Stimulated activated CD8-positive, alpha-beta memory T cell treated with anti-CD3 and anti-CD28 coated beads, Interleukin-7, amount 100 ng/mL, for 24 hours (primary cell): ENCODE measurements around the gene CHRNA4.
"Not testable (repeated sequence)": the region's sequence is repeated elsewhere in the genome, so short reads cannot be mapped to it uniquely, and the experiment has no call there.

Experiments used
- DNase-seq: peaks from one replicate; pipeline ENCODE4 v3.0.0-alpha.2; 2020; ENCODE audit warnings: low read depth

CHRNA4 gene

DNA sequence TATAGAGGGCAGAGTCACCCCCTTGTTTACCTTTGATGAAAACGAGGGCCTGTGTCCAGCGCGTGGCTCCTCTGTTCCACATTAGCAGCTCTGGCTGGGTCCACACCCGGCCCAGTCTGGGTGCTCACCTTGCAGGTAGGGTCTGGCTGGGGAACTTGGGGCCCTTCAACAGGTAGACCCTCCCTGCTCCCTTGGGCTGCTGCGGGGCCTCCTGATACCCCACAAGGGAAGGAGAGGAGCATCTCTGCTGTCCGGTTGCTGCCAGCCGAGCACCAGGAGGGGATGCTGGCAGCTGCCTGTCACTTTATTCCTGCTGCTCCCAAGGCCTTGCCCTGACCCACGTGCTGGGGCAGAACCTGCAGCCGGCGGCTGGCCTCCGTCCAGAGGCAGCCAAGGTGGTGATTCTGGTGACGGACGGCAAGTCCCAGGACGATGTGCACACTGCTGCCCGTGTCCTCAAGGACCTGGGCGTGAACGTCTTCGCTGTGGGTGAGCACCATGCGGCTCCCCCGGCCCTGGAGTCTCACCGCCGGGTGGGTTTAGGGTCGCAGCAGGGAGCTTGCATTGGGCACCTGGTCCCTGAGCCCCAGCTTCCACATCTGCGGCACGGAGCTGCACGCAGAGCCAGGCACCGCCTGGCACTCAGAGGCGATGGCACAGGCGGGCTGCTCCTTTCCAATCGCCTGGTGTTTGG, 52.8 kb downstream of the CHRNA4 start:
- DNase-seq: no peak

GRCh38 chr20:63307538-63308217, 53.5 kb downstream of the CHRNA4 start:
- DNase-seq: no peak

DNA sequence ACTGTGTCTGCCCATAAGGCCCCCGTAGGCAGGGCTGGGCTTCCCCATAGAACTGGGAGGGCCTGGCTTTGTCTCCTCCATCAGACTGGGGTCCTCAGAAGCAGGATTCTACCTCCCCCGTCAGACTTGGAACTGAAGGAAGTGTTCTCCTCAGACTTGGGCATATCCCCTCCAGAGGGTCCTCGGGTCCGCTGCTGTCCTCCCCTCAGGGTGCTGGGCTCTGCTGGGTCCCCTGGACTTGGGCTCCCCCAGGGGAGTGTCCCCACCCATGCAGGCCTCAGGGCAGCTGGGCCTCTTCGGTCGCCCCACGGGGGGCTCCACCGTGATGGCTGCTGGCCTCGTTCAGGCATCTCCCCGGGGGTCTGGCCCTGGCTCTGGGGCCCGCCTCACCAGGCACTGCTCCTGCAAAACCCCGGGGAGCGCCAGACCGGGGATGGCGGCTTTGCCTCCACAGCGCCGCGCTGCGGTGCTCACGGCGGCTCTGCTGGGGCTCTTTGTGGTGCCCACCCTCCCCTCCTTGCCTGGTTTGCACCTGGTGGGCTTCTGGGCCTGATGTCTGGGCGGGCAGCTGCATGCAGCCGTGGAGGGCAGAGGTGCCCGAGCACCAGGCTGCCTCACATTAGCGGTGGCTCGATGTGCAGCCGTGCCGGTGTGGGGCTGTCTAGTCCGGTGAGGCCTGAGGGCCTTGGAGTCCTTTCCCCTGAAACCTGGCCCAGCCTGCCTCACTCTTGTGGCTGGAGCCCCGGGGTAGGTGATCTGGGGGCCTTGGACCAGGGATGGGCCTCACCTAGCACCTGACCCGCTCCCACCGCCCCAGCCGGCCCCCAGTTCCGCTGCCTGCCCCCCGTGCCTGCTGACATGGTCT, 54.2 kb downstream of the CHRNA4 start:
- DNase-seq: no peak

- DNase-seq: not testable (repeated sequence)
These were observed 55.0 kb downstream of the CHRNA4 start for GRCh38 chr20:63305933-63306672.

DNA sequence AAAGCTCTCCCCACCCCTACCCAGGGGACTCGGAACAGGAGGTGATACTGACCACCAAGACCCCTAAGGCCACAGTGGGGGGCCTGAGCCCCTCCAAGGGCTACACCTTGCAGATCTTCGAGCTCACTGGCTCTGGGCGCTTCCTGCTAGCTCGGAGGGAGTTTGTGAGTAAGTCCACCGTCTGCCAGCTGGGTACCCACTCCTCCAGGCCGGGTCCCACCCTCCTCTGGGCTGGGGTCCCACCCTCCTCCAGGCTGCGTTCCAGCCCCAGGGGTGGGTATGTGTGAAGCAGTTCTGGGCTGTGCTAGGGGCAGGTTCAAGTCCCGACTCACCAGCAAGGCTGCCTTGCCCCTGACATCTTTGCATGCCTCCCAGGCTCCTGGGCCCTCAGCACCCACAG, 55.8 kb downstream of the CHRNA4 start:
- DNase-seq: no peak

DNA sequence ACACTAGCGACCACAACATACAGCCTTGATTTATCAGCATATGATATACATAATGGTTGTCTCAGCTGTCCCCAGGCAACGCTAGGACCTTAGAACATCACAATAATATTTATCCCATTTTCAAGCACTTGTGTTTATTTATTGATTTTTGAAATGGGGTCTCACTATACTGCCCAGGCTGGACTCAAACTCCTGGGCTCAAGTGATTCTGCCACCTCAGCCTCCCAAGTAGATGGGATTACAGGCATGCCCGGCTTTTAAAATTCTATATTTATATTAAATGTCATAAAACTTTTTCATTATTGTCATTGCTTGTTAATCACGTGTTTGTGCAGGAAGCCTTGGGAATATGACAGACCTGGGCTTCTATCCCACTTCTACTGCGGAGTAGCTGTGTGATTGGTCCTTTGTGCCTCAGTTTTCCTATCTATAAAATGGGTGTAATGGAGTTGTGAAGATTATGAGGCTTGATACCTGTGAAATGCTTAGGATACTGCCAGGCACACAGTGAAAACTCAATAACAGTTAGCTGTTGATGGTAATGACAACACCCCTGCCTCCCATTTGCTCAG, 58.0 kb downstream of the CHRNA4 start:
- no peak for DNase-seq

GRCh38 chr20:63301671-63302070, 59.5 kb downstream of the CHRNA4 start:
- DNase-seq: no peak

- no peak for DNase-seq
These were observed 62.3 kb downstream of the CHRNA4 start for GRCh38 chr20:63298731-63299312.

DNA sequence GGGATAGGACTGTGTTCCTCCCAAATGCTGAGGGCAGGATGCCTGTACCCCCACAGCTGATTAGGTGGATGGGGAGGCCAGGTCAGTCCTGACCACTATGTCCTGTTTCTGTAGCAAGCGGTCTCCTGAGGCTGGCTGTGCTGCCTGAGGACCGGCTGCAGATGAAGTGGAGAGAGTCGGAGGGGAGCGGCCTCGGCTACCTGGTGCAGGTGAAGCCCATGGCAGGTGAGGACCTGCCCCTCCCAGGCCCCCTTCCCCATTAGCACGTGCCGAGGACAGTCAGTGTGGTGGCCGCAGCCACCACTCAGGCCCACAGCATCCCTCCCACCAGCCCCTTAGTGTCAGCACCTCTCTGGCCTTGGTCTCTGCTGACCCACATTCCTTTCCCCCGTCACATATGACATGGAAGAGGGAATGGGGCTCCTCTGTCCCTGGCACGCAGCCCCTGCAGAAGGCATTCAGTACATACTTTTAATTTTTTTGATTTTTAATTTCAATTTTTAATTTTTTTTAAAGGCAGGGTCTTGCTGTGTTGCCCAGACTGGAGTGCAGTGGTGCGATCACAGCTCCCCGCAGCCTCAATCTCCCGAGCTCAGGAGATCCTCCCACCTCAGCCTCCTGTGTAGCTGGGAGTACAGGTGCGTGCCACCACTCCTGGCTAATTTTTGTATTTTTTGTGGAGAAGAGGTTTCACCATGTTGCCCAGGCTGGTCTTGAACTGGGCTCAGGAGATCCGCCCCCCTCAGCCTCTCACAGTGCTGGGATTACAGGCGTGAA, 63.2 kb downstream of the CHRNA4 start:
- no peak for DNase-seq

DNA sequence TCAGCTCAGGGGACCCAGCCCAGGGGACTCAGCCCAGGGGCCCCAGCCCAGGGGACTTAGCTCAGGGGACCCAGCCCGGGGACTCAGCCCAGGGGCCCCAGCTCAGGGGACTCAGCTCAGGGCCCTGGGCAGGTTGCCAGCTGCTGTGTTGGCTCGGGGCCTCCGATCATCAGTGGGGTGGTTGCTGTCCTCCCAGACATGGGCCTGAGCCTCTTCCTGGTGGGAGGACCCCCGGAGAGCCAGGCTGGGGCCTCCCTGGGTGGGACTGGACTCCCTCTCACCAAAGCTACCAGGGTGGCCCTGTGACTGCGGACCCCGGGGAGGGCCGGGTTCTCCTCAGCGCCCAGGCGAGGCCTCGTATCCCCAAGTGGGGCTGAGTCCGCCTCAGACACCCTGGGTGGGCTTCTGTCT, 63.8 kb downstream of the CHRNA4 start:
- DNase-seq: no peak

- no peak for DNase-seq
These were observed 64.4 kb downstream of the CHRNA4 start for GRCh38 chr20:63296531-63297299.

DNA sequence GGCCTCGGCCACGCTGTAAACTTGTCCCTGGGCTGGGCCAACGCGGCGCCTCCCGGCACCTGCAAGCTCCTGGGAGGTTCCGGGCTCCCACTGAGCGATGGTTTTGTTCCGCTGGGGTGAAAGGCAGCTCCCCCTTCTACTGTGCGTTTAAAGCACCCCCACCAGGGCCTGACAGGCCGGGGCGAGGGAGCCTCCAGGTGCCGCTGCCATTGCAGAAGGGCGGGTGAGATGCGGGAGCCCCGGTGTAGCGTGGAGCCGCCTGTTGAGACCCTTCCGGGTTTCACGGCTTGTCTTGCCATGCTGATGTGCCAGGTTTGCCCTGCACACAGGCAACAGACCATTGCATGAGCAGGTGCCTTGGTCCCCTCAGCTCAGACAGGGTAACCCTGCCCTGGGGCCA, 65.3 kb downstream of the CHRNA4 start:
- DNase-seq: no peak

DNA sequence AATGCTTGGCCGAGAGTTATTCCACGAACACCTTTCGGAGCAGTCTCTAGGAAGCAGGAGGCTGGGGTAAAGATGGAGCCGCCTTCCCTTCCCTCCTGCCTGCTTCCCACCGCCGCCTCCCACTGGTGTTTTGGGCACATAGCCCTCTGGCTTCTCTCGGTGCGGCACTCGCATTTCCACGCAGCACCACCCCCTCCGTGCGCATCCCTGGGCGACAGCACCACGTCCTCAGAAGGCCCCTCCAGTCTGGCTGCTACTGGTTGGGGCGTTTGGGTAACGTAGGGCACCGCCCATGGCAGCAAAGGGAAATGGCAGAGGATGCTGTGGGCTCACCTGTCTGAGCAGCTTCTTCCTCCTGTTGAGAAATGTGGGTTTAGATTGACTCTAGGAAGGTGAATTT, 65.7 kb downstream of the CHRNA4 start:
- no peak for DNase-seq

- no peak for DNase-seq
These were observed 66.1 kb downstream of the CHRNA4 start for GRCh38 chr20:63295018-63295417.

DNA sequence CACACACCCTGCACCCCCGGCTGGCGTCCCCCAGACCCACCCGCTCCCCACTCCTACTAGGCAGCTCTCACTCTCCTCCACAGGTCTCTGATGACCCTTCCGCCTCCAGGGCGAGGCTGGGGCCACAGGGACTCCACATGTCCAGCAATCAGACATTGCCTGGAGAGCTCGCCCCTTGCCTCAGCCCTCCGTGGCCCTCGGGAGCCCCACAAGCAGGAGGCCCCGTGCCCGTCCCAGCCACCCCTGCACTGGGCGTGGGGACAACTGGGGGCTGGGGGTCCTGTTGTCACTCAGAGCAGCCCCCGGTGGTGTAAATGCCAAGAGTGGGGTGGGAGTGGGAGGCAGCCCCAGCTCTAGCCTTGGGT, 66.6 kb downstream of the CHRNA4 start:
- DNase-seq: no peak

DNA sequence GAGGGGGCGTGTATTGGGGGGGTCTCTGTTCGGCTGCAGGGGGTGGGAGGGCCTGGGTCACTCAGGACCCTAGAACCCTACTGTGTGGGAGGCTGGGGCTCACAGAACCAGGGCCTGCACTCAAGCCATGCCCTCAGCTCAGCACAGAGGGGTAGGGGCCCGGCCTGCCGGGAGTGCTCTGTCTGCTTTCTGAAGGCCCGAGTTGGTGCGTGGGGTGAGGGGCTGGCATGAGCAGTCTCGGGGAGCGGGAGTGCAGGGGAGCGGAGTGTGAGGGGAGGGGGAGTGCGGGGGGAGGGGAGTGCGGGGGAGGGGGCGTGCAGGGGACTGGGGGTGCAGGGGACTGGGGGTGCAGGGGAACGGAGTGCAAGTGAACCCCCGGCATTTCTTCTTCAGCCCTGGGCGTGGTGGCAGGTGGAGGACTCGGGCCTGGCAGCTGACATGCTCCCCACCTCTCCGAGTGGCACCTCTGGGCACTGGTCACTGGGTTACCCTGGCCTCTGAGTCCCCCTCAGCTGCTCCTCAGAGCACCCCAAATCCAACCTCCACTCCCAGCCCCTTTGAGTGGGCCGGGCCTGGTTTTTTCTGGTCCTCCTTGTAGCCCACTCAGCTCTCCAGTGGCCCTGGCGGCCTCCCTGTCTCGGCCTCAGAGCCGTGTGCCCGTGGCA, 67.1 kb downstream of the CHRNA4 start:
- no peak for DNase-seq

DNA sequence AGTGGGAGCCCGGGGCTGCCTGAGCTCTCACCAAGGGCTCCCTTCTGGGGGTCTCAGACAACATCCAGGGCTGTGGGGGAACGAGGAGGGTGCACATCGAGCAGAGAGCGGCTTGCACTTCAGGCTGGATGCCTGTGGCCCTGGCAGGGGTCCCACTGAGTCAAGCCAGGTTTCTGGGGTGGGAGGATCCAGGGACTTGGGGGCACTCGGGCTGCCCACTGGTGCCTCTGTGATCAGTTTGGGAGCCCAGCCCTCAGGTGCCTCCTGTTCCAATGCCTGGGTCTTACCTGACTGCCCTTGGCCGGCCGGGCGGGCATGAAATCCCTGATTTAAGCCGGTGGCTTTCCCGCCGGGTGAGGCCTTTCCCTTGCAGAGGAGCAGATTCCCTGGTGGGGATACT, 67.7 kb downstream of the CHRNA4 start:
- no peak for DNase-seq
